Keratinocyte (primary cell): ENCODE measurements around the gene CINP. TPM values are rescaled to one million over a fixed set of nuclear protein-coding genes. Genes with fewer than 3 reads are reported as not detected.

Source experiments
- polyA plus RNA-seq, 5 experiments: library from polyadenylated mRNA; depleted of rRNA in 3 of 5; stranded (reverse) in 3 of 5; stranded (forward) in 1 of 5; unstranded in 1 of 5; fragments of >200 nt; gene quantifications; 1 replicate in 1 of 5; 2 replicates in 3 of 5; 3 replicates in 1 of 5; pipeline versions ENCODE4 v1.2.1 to v1.2.3, GENCODE V29; 2011 to 2012; ENCODE audit warnings: missing spikeins in 2 of 5, low read depth in 1 of 5, low replicate concordance in 1 of 5

The CINP gene
- polyA plus RNA-seq, 1 donor (not counting 4 experiments of a cell fraction or from before 2014, with no cell fraction given) = 49.3 TPM

Other genes with a start within 250 kb of the CINP start
- 18.9 to 24.5 TPM (median 22.1 TPM) in 3 replicates for gene WDR20, start 223.0 kb downstream of the CINP start, polyA plus RNA-seq
- gene MOK, start 57.7 kb downstream of the CINP start, polyA plus RNA-seq = 24.5 to 41.7 TPM (median 38.1 TPM) in 3 replicates
- 9.9 to 11.0 TPM (median 10.9 TPM) in 3 replicates for gene ZNF839, start 43.1 kb downstream of the CINP start, polyA plus RNA-seq
- gene TECPR2, start 51 bp upstream of the CINP start, polyA plus RNA-seq = 8.1 to 8.7 TPM (median 8.3 TPM) in 3 replicates
- 3.5 to 9.6 TPM (median 4.9 TPM) in 3 replicates for gene ANKRD9, start 146.9 kb upstream of the CINP start, polyA plus RNA-seq
- gene RCOR1, start 229.8 kb upstream of the CINP start, polyA plus RNA-seq = 19.7 to 29.8 TPM (median 27.0 TPM) in 3 replicates